ENCODE data around the gene CPPED1. TPM values are rescaled to one million over a fixed set of nuclear protein-coding genes. Genes with fewer than 3 reads are reported as not detected.

CPPED1 gene
- total and polyA plus RNA-seq, 10 donors = 10.0 to 66.3 (median 45.4) TPM

DNA sequence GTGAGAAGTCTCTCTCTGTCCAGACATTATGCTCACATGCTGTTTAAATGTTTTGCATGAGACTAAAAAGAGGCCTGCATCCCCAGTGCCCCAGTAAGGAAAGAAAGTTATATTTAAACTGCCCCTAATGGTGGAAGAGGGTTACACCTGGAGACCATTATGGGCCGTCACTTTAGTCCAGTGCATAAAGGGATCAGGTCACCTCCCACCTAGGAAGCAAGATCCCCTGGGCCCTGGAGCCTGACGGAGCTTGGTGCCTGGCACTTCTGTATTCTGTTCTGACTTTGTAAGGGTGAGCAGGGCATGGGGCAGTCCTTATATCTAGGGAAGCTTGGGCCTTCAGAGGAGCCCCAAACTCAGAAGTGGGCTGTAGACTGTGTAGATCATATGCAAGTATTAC lies 67.9 kb downstream of the CPPED1 start:
- no peak for DNase-seq
- no peak for TF ChIP-seq POLR2A (IDR thresholded peaks at IDR 0.05)
- TF ChIP-seq, protein P1, sequence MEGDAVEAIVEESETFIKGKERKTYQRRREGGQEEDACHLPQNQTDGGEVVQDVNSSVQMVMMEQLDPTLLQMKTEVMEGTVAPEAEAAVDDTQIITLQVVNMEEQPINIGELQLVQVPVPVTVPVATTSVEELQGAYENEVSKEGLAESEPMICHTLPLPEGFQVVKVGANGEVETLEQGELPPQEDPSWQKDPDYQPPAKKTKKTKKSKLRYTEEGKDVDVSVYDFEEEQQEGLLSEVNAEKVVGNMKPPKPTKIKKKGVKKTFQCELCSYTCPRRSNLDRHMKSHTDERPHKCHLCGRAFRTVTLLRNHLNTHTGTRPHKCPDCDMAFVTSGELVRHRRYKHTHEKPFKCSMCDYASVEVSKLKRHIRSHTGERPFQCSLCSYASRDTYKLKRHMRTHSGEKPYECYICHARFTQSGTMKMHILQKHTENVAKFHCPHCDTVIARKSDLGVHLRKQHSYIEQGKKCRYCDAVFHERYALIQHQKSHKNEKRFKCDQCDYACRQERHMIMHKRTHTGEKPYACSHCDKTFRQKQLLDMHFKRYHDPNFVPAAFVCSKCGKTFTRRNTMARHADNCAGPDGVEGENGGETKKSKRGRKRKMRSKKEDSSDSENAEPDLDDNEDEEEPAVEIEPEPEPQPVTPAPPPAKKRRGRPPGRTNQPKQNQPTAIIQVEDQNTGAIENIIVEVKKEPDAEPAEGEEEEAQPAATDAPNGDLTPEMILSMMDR (IDR thresholded peaks at IDR 0.05 in 8 of 11, conservative IDR thresholded peaks at IDR 0.05 in 3 of 11) = no peak
- TF ChIP-seq POLR2AphosphoS5 (IDR thresholded peaks at IDR 0.05) = no peak
- Histone ChIP-seq H3K4me3 (no peak overlapping the region), H3K9me3 (peaks cover 0 to 46% (median 30%) of the 10 kb centered on the region in 8 donors), H3K27me3 (replicated peaks in 1 of 7) (no peaks in the 10 kb centered on the region), H3K27ac (no peak overlapping the region), H3K36me3 (peaks cover 0 to 89% (median 8%) of the 10 kb centered on the region in 6 donors), H3K4me1 (no peaks in the 10 kb centered on the region)
- WGBS, 5 donors = 87 to 95% (median 93%) methylated on average over 2 of the region's 2 CpGs
- intact Hi-C loops (cut with DNase I; ENCODE audit: low total_unique reads) = no loop called here

- Histone ChIP-seq H3K36me3 (peaks cover 0 to 65% (median 4%) of the 10 kb centered on the region in 6 donors), H3K4me3 (no peak overlapping the region), H3K9me3 (peaks cover 0 to 39% (median 27%) of the 10 kb centered on the region in 8 donors), H3K4me1 (peaks cover 0 to 9% (median 0%) of the 10 kb centered on the region in 6 donors), H3K27ac (no peak overlapping the region), H3K27me3 (replicated peaks in 1 of 7) (no peaks in the 10 kb centered on the region)
- TF ChIP-seq POLR2AphosphoS5 (IDR thresholded peaks at IDR 0.05) = no peak
- TF ChIP-seq, protein P1 (IDR thresholded peaks at IDR 0.05 in 8 of 11, conservative IDR thresholded peaks at IDR 0.05 in 3 of 11) = no peak
- no peak for TF ChIP-seq POLR2A (IDR thresholded peaks at IDR 0.05)
- DNase-seq = no peak
- intact Hi-C loops (cut with DNase I; ENCODE audit: low total_unique reads) = no loop called here
Measured at GRCh38 chr16:12732600-12732999, 71.1 kb downstream of the CPPED1 start.

GRCh38 chr16:12729448-12729847 lies 74.2 kb downstream of the CPPED1 start:
- TF ChIP-seq POLR2A (IDR thresholded peaks at IDR 0.05) (no peak), POLR2AphosphoS5 (IDR thresholded peaks at IDR 0.05) (no peak)
- TF ChIP-seq, protein P1 (IDR thresholded peaks at IDR 0.05 in 8 of 11, conservative IDR thresholded peaks at IDR 0.05 in 3 of 11) = no peak
- 57 to 66% (median 65%) methylated on average over 4 of the region's 4 CpGs for WGBS, 5 donors
- intact Hi-C loops (cut with DNase I; ENCODE audit: low total_unique reads) = no loop called here

DNA sequence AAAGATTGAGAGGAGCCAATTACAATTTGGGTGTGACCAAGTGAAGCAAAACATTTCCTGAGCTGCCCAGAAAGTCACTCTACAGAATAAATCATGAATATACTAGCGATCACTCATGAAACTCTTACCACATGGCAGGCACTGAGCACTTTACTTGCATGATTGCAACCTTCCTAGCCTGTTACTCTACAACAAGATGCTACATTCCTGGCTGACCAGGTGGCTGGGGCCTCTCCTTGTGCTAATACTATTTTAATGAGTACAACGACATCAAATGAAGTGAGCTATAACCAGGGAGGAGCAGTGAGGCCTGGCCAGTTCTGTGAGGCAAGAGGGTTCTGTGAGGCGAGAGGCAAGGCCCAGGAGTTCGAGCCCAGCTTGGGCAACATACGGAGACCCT lies 75.2 kb downstream of the CPPED1 start:
- Histone ChIP-seq H3K4me1 (peaks cover 0 to 13% (median 0%) of the 10 kb centered on the region in 6 donors), H3K27me3 (replicated peaks in 1 of 7) (no peaks in the 10 kb centered on the region), H3K4me3 (no peak overlapping the region), H3K27ac (no peak overlapping the region), H3K36me3 (peaks cover 0 to 54% (median 3%) of the 10 kb centered on the region in 6 donors), H3K9me3 (peaks cover 0 to 25% (median 20%) of the 10 kb centered on the region in 8 donors)
- TF ChIP-seq POLR2AphosphoS5 (IDR thresholded peaks at IDR 0.05) (no peak), POLR2A (IDR thresholded peaks at IDR 0.05) (no peak)
- TF ChIP-seq, protein P1 (IDR thresholded peaks at IDR 0.05 in 8 of 11, conservative IDR thresholded peaks at IDR 0.05 in 3 of 11) = no peak
- intact Hi-C loops (cut with DNase I; ENCODE audit: low total_unique reads) = no loop called here
- no peak for DNase-seq
- WGBS, 5 donors = 75 to 90% (median 87%) methylated on average over 5 of the region's 5 CpGs

More at GRCh38 chr16:12729448-12729847, 74.2 kb downstream of the CPPED1 start:
- Histone ChIP-seq H3K4me1 (peaks cover 0 to 9% (median 0%) of the 10 kb centered on the region in 6 donors), H3K27me3 (replicated peaks in 1 of 7) (no peaks in the 10 kb centered on the region), H3K27ac (no peak overlapping the region), H3K36me3 (peaks cover 0 to 53% (median 3%) of the 10 kb centered on the region in 6 donors), H3K9me3 (peaks cover 0 to 34% (median 27%) of the 10 kb centered on the region in 8 donors), H3K4me3 (no peak overlapping the region)
- DNase-seq = no peak

All from spleen (tissue), 11 donors.